Esophagus squamous epithelium (tissue), 5 donors: Measurements from ENCODE around the gene LTN1. TPM values are rescaled to one million over a fixed set of nuclear protein-coding genes. Genes with fewer than 3 reads are reported as not detected.

ENCODE experiments used
- DNase-seq: peaks from one replicate; lab custom pipeline; 2025; lab: John Stamatoyannopoulos, UW
- H3K27ac ChIP-seq, 4 donors: fragments of 200-600 bp; sonication (generic); one replicate each; pipeline ENCODE4 v1.5.1; 2016 to 2019; ENCODE audit warnings: mild to moderate bottlenecking in 1 of 4
- H3K27me3 ChIP-seq, 4 donors: fragments of 200-600 bp; sonication (generic); 1 replicate in 3 of 4; 2 replicates in 1 of 4; pipeline versions ENCODE4 v1.5.1 to v1.6.0; 2017 to 2021; ENCODE audit warnings: antibody characterized with exemption in 1 of 4
- H3K36me3 ChIP-seq, 3 donors: fragments of 200-600 bp; sonication (generic); one replicate each; pipeline ENCODE4 v1.5.1; 2016 to 2019
- H3K4me1 ChIP-seq, 3 donors: fragments of 200-600 bp; sonication (generic); one replicate each; pipeline ENCODE4 v1.5.1; 2017 to 2019
- H3K4me3 ChIP-seq, 4 donors: fragments of 200-600 bp; sonication (generic); 1 replicate in 3 of 4; 2 replicates in 1 of 4; pipeline ENCODE4 v1.5.1; 2016 to 2019; ENCODE audit warnings: mild to moderate bottlenecking in 2 of 4, moderate library complexity in 1 of 4
- H3K9me3 ChIP-seq, 3 donors: fragments of 200-600 bp; sonication (generic); one replicate each; pipeline ENCODE4 v1.5.1; 2016 to 2019
- POLR2A ChIP-seq, 4 donors: fragments of 450-650 bp; IDR thresholded peaks; one replicate each; pipeline ENCODE4 v1.6.1; 2017; ENCODE audit warnings: antibody characterized with exemption in 4 of 4, mild to moderate bottlenecking in 4 of 4, moderate library complexity in 3 of 4
- WGBS, 2 donors: methylation state at CpG; one replicate each; pipeline ENCODE4 v1.1.5; 2018; 5-methylcytosine and 5-hydroxymethylcytosine counted together
- intact Hi-C: fragments of 100-400 bp; cut with DNase I; formaldehyde crosslinking; loops from one replicate; pipeline ENCODE4 v1.15.0; 2022
- total RNA-seq, 4 donors: library from RNA; depleted of rRNA; stranded (reverse); fragments of >200 nt; gene quantifications; one replicate each; pipeline ENCODE4 v1.1.0, GENCODE V29; 2016
- TF ChIP-seq, protein P1 (sequence below), 6 experiments: fragments of 450-650 bp in 4 of 6; fragments of 200-600 bp in 2 of 6; sonication (generic) in 2 of 6; IDR thresholded peaks; one replicate each; pipeline ENCODE4 v1.5.1; 2016 to 2019; ENCODE audit warnings: antibody characterized with exemption in 6 of 6, mild to moderate bottlenecking in 4 of 6, moderate library complexity in 4 of 6
- donor health status: DM: yes; HTN: yes; CAD: no.

Gene LTN1
- total RNA-seq, 4 donors from 2014 or later = 10.3 to 24.9 (median 22.2) TPM

DNA sequence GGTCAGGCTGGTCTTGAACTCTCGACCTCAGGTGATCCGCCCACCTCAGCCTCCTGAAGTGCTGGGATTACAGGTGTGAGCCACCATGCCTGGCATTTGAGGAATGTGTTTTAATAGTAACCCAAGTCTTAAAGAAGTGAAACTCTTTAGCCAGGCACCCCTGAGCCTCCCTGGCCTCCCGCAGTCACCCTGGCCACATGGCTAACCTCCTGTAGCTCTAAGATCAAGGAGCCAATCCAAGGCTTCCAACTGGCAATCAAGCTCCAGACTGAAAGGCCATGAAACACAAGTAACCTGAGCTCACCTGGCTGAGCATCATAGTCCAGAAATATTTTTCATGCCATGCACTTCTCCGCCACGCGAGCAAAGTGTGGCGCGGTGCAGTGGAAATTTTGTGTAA, 84.3 kb downstream of the LTN1 start:
- intact Hi-C loops = no loop called here
- no peak for DNase-seq
- Histone ChIP-seq H3K4me3 (no peak overlapping the region), H3K9me3 (no peaks in the 10 kb centered on the region), H3K4me1 (no peaks in the 10 kb centered on the region), H3K27ac (no peak overlapping the region), H3K36me3 (no peaks in the 10 kb centered on the region), H3K27me3 (no peaks in the 10 kb centered on the region)
- TF ChIP-seq, protein P1, sequence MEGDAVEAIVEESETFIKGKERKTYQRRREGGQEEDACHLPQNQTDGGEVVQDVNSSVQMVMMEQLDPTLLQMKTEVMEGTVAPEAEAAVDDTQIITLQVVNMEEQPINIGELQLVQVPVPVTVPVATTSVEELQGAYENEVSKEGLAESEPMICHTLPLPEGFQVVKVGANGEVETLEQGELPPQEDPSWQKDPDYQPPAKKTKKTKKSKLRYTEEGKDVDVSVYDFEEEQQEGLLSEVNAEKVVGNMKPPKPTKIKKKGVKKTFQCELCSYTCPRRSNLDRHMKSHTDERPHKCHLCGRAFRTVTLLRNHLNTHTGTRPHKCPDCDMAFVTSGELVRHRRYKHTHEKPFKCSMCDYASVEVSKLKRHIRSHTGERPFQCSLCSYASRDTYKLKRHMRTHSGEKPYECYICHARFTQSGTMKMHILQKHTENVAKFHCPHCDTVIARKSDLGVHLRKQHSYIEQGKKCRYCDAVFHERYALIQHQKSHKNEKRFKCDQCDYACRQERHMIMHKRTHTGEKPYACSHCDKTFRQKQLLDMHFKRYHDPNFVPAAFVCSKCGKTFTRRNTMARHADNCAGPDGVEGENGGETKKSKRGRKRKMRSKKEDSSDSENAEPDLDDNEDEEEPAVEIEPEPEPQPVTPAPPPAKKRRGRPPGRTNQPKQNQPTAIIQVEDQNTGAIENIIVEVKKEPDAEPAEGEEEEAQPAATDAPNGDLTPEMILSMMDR (IDR thresholded peaks at IDR 0.05) = no peak
- TF ChIP-seq POLR2A (IDR thresholded peaks at IDR 0.05) = no peak
- 93% methylated on average over 6 to 8 of the region's 8 CpGs for WGBS, 2 donors

DNA sequence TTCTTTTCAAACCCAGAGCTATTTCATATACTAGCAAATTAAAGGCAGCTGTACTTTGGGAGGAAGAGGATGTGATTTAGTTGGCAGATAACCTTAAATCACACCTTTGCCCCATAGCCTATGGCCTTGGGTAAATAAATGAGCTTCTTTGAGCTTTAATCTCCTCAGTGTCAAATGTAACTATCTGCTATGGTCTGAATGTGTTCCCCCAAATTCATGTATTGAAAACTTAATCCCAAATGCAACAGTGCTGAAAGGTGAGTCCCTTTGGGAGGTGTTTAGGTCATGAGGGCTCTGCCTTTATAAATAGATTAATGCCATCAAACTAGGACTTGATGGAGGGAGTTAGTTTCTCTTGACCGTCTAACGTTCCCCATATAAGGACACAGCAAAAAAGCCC, 85.8 kb downstream of the LTN1 start:
- no peak for DNase-seq
- Histone ChIP-seq H3K9me3 (no peaks in the 10 kb centered on the region), H3K4me3 (no peak overlapping the region), H3K4me1 (no peaks in the 10 kb centered on the region), H3K27me3 (no peaks in the 10 kb centered on the region), H3K36me3 (no peaks in the 10 kb centered on the region), H3K27ac (no peak overlapping the region)
- TF ChIP-seq POLR2A (IDR thresholded peaks at IDR 0.05) = no peak
- TF ChIP-seq, protein P1 (IDR thresholded peaks at IDR 0.05) = no peak
- WGBS, 2 donors = 64 to 88% methylated on average over 2 of the region's 2 CpGs
- intact Hi-C loops = no loop called here

DNA sequence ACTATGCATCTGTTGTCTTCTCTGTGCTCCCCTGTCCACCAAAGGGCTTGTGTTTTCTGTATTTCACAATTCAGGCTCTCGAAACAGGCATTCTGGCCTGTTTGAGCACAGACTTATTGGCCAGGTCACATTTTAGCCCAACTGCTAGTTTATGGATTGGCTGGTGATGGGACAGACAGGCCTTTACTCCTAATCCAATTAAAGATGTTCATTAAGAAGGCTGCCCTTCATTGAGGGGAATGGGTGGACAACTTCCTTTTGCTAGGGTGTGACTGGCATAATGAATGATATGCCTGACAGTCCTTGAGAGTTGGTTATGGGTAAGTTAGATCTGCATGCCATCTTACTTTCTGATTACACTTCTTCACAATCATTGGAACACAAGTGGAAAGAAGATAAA, 86.4 kb downstream of the LTN1 start:
- no peak for TF ChIP-seq POLR2A (IDR thresholded peaks at IDR 0.05)
- TF ChIP-seq, protein P1 (IDR thresholded peaks at IDR 0.05) = no peak
- intact Hi-C loops = no loop called here
- Histone ChIP-seq H3K36me3 (no peaks in the 10 kb centered on the region), H3K9me3 (no peaks in the 10 kb centered on the region), H3K27ac (no peak overlapping the region), H3K4me1 (no peaks in the 10 kb centered on the region), H3K27me3 (no peaks in the 10 kb centered on the region), H3K4me3 (no peak overlapping the region)
- WGBS, 2 donors = 76% methylated on average over 1 of the region's 1 CpG; no CpG with 5 or more reads in 1 of the 2 donors
- no peak for DNase-seq

DNA sequence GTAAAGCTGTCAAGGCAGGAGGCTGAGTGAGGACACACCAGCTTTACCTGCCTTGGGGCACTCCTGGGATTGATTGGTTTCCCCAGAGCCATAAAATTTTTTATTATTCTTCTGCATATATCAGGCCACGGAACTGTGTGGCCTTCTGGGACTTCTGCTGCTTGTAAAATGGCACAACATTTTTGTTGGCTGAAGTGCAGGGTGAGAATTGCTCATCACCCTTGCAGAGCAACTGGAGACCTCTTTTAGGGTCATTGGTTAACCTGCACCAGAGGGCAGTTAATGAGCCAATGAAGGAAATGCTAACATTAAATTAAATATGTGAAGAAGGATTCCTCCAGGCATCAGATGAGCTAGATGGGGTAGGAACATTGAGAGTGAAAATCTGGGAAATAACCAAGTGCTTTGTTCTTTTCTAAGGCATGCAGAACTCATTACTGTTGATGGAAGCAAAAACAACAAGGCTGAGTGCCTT, 87.7 kb downstream of the LTN1 start:
- intact Hi-C loops = no loop called here
- Histone ChIP-seq H3K27me3 (no peaks in the 10 kb centered on the region), H3K36me3 (no peaks in the 10 kb centered on the region), H3K4me3 (no peak overlapping the region), H3K9me3 (no peaks in the 10 kb centered on the region), H3K4me1 (no peaks in the 10 kb centered on the region), H3K27ac (no peak overlapping the region)
- TF ChIP-seq POLR2A (IDR thresholded peaks at IDR 0.05) = no peak
- TF ChIP-seq, protein P1 (IDR thresholded peaks at IDR 0.05) = no peak
- WGBS, 2 donors = 73% methylated on average over 1 of the region's 1 CpG; no CpG with 5 or more reads in 1 of the 2 donors
- no peak for DNase-seq

DNA sequence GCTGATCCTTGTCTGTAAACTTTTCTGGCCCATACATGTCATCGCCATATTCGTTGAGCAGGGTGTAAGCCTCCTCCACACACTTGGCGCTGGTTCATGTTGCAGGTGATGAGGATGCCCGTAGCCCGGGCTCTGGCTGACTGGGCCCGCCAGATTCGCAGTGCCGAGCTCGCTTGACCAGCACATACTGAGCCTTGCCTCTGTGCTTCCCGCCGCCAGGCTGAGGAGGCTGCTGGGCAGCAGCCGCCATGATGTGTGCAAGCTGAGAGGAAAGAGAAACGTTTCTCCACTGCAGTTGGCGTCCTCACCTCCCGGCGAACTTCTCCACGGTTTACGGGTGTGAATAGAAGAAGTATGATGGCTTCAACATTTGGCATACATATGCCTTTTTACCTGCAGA, 89.2 kb downstream of the LTN1 start:
- no peak for DNase-seq
- H3K27me3 ChIP-seq = no peaks in the 10 kb centered on the region
- no peak overlapping the region for H3K27ac ChIP-seq
- intact Hi-C loops = no loop called here
- no peaks in the 10 kb centered on the region for H3K36me3 ChIP-seq
- WGBS, 2 donors = 84 to 89% methylated on average over 10 to 18 of the region's 18 CpGs
- no peak overlapping the region for H3K4me3 ChIP-seq
- H3K9me3 ChIP-seq = no peaks in the 10 kb centered on the region
- no peaks in the 10 kb centered on the region for H3K4me1 ChIP-seq
- TF ChIP-seq, protein P1 (IDR thresholded peaks at IDR 0.05) = no peak
- TF ChIP-seq POLR2A (IDR thresholded peaks at IDR 0.05) = no peak
